ENCODE data around the gene CD37. TPM values are rescaled to one million over a fixed set of nuclear protein-coding genes. Genes with fewer than 3 reads are reported as not detected.

CD37 gene
- total and polyA plus RNA-seq, 2 experiments from 2014 or later, result 106 TPM; not detected in 1

DNA sequence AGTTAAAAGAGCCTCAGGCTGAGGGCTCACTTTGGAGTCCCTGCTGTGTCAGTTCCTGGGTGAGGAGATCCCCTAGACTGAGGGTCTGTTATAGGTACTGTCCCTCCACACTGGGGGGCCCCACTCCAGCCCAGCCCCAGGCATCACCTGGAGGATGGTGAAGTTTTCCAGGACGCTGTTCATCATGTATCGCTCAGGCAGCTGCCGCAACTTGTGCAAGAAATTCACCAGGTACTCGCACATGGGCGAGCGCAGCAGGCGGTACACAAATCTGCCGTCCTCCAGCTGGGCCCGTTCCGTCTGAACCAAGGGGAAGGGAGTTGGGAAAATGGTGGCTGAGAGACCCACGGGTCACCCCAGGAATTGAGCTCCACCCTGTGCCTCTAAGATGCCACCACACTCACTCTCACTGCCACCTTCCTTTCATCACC, 7.1 kb downstream of the CD37 start (continued):
- TF ChIP-seq EZH2 (IDR thresholded peaks at IDR 0.05; ENCODE audit: low read depth, unreplicated experiment) (no peak), CREB1 (CRISPR knock-in tag; IDR thresholded peaks at IDR 0.05; ENCODE audit: low read depth) (no peak), NANOG (IDR thresholded peaks at IDR 0.05; ENCODE audit: borderline replicate concordance) (no peak), ZNF331 (CRISPR knock-in tag; IDR thresholded peaks at IDR 0.05; ENCODE audit: low read depth) (no peak)
- TF ChIP-seq, protein P1, sequence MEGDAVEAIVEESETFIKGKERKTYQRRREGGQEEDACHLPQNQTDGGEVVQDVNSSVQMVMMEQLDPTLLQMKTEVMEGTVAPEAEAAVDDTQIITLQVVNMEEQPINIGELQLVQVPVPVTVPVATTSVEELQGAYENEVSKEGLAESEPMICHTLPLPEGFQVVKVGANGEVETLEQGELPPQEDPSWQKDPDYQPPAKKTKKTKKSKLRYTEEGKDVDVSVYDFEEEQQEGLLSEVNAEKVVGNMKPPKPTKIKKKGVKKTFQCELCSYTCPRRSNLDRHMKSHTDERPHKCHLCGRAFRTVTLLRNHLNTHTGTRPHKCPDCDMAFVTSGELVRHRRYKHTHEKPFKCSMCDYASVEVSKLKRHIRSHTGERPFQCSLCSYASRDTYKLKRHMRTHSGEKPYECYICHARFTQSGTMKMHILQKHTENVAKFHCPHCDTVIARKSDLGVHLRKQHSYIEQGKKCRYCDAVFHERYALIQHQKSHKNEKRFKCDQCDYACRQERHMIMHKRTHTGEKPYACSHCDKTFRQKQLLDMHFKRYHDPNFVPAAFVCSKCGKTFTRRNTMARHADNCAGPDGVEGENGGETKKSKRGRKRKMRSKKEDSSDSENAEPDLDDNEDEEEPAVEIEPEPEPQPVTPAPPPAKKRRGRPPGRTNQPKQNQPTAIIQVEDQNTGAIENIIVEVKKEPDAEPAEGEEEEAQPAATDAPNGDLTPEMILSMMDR (conservative IDR thresholded peaks at IDR 0.05; ENCODE audit: low read depth in 2 of 2), result no peak

DNA sequence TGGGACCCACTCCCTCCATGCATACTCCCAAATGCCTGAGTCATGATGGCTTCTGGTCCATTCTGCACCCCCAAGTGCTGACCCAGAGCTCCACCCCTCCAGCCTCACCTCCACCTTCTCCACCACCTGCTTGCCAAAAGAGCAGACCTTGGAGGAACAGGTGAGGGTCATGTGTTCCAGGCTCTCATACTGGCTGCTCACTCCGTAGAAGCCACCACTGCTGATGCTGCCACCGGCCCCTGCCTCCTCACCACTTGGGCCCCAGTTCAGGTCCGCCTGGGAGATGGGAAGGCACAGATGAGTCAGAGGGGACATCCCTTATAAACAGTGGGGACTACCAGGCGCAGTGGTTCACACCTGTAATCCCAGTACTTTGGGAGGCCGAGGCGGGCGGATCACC, 7.9 kb downstream of the CD37 start:
- H3K36me3 ChIP-seq (ENCODE audit: insufficient read depth), result peaks cover 49% of the 10 kb centered on the region
- no peaks in the 10 kb centered on the region for H3K9me2 ChIP-seq (ENCODE audit: insufficient read depth)
- H3K4me3 Mint-ChIP-seq, result no peak overlapping the region
- no peaks in the 10 kb centered on the region for H3K27me3 ChIP-seq (ENCODE audit: insufficient read depth)
- H2AFZ ChIP-seq, result no peak overlapping the region
- peaks cover 15% of the 10 kb centered on the region for H3K4me1 Mint-ChIP-seq
- peaks cover 9% of the 10 kb centered on the region for H3K4me1 ChIP-seq (ENCODE audit: insufficient read depth)
- H3K27me3 Mint-ChIP-seq (ENCODE audit: insufficient read depth, low read depth, poor library complexity), result peaks cover 25% of the 10 kb centered on the region
- peak overlapping the region; percentile 8; the same call in 1 of the 2 replicates for H3K27ac Mint-ChIP-seq
- H3K36me3 Mint-ChIP-seq (ENCODE audit: low read depth), result peaks cover 84% of the 10 kb centered on the region
- H3K27ac ChIP-seq (ENCODE audit: low read depth), result no peak overlapping the region
- peaks cover 10% of the 10 kb centered on the region; the same call in 1 of the 2 replicates for H4K20me1 ChIP-seq (replicated peaks; ENCODE audit: insufficient read depth)
- no peaks in the 10 kb centered on the region; the same call in 1 of the 3 replicates for H3K9me3 Mint-ChIP-seq
- ATAC-seq, result no peak
- no peak for DNase-seq (ENCODE audit: low spot score)
- H3K79me2 ChIP-seq (replicated peaks; ENCODE audit: insufficient read depth), result no peaks in the 10 kb centered on the region
- no peak overlapping the region for H3K4me2 ChIP-seq
- H3F3A ChIP-seq (replicated peaks; ENCODE audit: low read depth), result peaks cover 16% of the 10 kb centered on the region; the same call in 1 of the 2 replicates
- H3K4me3 ChIP-seq, result no peak overlapping the region
- TF ChIP-seq, protein P1 (conservative IDR thresholded peaks at IDR 0.05; ENCODE audit: low read depth in 2 of 2), result no peak
- TF ChIP-seq EZH2 (IDR thresholded peaks at IDR 0.05; ENCODE audit: low read depth, unreplicated experiment) (no peak), CREB1 (CRISPR knock-in tag; IDR thresholded peaks at IDR 0.05; ENCODE audit: low read depth) (no peak), STAT1 (IDR thresholded peaks at IDR 0.05; ENCODE audit: unreplicated experiment) (no peak), POLR2AphosphoS5 (IDR thresholded peaks at IDR 0.05; ENCODE audit: low read depth) (no peak), ZNF331 (CRISPR knock-in tag; IDR thresholded peaks at IDR 0.05; ENCODE audit: low read depth) (no peak), NANOG (IDR thresholded peaks at IDR 0.05; ENCODE audit: borderline replicate concordance) (no peak), JUNB (IDR thresholded peaks at IDR 0.05; ENCODE audit: unreplicated experiment) (no peak)
- TF ChIP-seq, protein P2, sequence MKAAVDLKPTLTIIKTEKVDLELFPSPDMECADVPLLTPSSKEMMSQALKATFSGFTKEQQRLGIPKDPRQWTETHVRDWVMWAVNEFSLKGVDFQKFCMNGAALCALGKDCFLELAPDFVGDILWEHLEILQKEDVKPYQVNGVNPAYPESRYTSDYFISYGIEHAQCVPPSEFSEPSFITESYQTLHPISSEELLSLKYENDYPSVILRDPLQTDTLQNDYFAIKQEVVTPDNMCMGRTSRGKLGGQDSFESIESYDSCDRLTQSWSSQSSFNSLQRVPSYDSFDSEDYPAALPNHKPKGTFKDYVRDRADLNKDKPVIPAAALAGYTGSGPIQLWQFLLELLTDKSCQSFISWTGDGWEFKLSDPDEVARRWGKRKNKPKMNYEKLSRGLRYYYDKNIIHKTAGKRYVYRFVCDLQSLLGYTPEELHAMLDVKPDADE (IDR thresholded peaks at IDR 0.05), result no peak

Data from GM23338 (cell line).